Breast epithelium (tissue), 4 donors: ENCODE measurements around the gene IL1RN. TPM values are rescaled to one million over a fixed set of nuclear protein-coding genes. Genes with fewer than 3 reads are reported as not detected.

Source experiments
- DNase-seq, 2 donors: peaks; one replicate each; pipeline ENCODE4 v3.0.0-alpha.2; 2019; ENCODE audit warnings: low spot score in 2 of 2
- H3K27ac ChIP-seq, 2 donors: fragments of 200-600 bp; sonication (generic) in 1 of 2; one replicate each; pipeline ENCODE4 v1.5.1; 2016 to 2019; ENCODE audit warnings: mild to moderate bottlenecking in 1 of 2
- H3K27me3 ChIP-seq, 2 donors: fragments of 200-600 bp; sonication (generic) in 1 of 2; one replicate each; pipeline versions ENCODE4 v1.5.1 to v1.6.0; 2017 to 2019; ENCODE audit warnings: control low read depth in 1 of 2, mild to moderate bottlenecking in 1 of 2
- H3K36me3 ChIP-seq: fragments of 200-600 bp; one replicate; pipeline ENCODE4 v1.5.1; 2019
- H3K4me1 ChIP-seq, 2 donors: fragments of 200-600 bp; sonication (generic); one replicate each; pipeline ENCODE4 v1.5.1; 2016 to 2019; ENCODE audit warnings: control low read depth in 1 of 2
- H3K4me3 ChIP-seq, 3 donors: fragments of 200-600 bp; sonication (generic); 1 replicate in 2 of 3; 2 replicates in 1 of 3; pipeline ENCODE4 v1.5.1; 2016 to 2019; ENCODE audit warnings: mild to moderate bottlenecking in 3 of 3, moderate library complexity in 2 of 3
- H3K9me3 ChIP-seq, 2 donors: fragments of 200-600 bp; sonication (generic) in 1 of 2; one replicate each; pipeline ENCODE4 v1.5.1; 2016 to 2019; ENCODE audit warnings: control low read depth in 1 of 2
- POLR2A ChIP-seq: fragments of 450-650 bp; IDR thresholded peaks from one replicate; pipeline ENCODE4 v1.6.1; 2016; ENCODE audit warnings: antibody characterized with exemption, mild to moderate bottlenecking, moderate library complexity
- POLR2AphosphoS5 ChIP-seq, 3 donors: sonication (generic); formaldehyde crosslinking; IDR thresholded peaks; one replicate each; pipeline ENCODE4 v1.6.1; 2017; ENCODE audit warnings: antibody characterized with exemption in 3 of 3
- intact Hi-C: fragments of 100-400 bp; cut with DNase I; formaldehyde crosslinking; loops from one replicate; pipeline ENCODE4 v1.15.1; 2023; ENCODE audit warnings: low total_unique reads
- total RNA-seq, 3 donors: library from RNA; depleted of rRNA; stranded (reverse); fragments of >200 nt; gene quantifications; one replicate each; pipeline ENCODE4 v1.1.0, GENCODE V29; 2016
- TF ChIP-seq, protein P1 (sequence below), 3 donors: fragments of 450-650 bp; IDR thresholded peaks; one replicate each; pipeline ENCODE4 v1.5.1; 2016 to 2017; ENCODE audit warnings: antibody characterized with exemption in 3 of 3, mild to moderate bottlenecking in 3 of 3, moderate library complexity in 3 of 3

Gene IL1RN
- total RNA-seq, 3 donors from 2014 or later: 0.66 to 3.8 (median 1.6) TPM

DNA sequence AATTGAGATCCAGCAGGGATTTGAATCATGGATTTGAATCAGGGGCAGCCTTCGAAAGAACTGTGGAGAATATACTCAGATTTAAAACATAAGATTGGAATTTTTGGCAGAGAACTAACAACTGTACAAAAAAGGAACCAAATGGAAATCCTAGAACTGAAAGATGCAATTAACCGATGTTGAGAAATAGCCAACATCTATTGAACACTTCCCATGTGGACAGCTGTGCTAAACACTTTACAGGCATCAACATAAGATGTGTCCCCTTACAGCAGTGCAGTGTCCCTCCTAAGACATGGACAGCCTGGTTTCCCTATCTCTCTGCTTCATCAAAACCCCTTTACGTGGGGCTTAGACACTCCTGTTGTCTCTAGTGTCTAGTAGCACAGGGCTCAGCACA, 3.7 kb upstream of the IL1RN start:
- intact Hi-C loops: no loop called here
- H3K9me3 ChIP-seq: no peaks in the 10 kb centered on the region
- TF ChIP-seq, protein P1, sequence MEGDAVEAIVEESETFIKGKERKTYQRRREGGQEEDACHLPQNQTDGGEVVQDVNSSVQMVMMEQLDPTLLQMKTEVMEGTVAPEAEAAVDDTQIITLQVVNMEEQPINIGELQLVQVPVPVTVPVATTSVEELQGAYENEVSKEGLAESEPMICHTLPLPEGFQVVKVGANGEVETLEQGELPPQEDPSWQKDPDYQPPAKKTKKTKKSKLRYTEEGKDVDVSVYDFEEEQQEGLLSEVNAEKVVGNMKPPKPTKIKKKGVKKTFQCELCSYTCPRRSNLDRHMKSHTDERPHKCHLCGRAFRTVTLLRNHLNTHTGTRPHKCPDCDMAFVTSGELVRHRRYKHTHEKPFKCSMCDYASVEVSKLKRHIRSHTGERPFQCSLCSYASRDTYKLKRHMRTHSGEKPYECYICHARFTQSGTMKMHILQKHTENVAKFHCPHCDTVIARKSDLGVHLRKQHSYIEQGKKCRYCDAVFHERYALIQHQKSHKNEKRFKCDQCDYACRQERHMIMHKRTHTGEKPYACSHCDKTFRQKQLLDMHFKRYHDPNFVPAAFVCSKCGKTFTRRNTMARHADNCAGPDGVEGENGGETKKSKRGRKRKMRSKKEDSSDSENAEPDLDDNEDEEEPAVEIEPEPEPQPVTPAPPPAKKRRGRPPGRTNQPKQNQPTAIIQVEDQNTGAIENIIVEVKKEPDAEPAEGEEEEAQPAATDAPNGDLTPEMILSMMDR (IDR thresholded peaks at IDR 0.05): no peak
- no peak for TF ChIP-seq POLR2AphosphoS5 (IDR thresholded peaks at IDR 0.05)
- no peak for TF ChIP-seq POLR2A
- no peaks in the 10 kb centered on the region for H3K27me3 ChIP-seq
- no peaks in the 10 kb centered on the region for H3K36me3 ChIP-seq
- no peaks in the 10 kb centered on the region for H3K4me1 ChIP-seq
- DNase-seq: no peak
- no peak overlapping the region for H3K27ac ChIP-seq
- no peak overlapping the region for H3K4me3 ChIP-seq

DNA sequence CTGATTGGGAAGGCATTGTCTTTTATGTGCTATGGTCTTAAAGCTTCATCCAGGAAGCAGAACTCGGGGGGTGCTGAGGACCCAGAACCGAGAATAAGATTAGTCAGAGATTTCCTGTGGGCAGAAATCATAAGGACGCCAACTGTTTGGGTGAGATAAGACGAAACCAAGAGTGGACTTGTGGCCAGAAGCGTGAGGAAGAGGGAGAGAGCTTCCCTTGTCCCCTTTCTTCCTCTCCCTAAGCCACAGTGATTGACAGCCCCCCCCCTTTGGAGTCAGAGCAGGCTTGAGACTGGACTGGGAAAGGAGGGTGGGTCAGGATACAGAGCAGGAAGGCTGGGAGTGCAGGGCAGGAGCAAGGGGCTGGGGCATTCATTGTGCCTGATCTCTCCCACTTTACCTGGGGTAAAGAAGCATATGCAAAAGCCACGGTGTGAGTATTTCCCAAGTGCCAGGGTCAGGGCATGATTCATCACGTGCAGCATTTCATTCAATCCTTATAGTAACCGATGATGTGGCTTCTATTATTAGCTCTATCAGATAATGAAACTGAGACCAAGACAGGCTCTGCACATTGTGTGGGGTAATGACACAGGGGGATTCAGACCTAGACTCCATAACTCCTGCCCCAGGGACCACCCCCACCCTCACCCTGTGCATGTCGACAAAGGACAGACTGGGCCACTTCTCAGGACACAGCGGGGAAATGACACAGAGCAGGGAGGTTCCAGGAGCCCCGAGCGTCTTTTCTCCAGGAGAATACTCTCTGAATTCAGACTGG, 3.0 kb upstream of the IL1RN start:
- TF ChIP-seq POLR2AphosphoS5 (IDR thresholded peaks at IDR 0.05): no peak
- TF ChIP-seq, protein P1 (IDR thresholded peaks at IDR 0.05): no peak
- no peak for TF ChIP-seq POLR2A
- Histone ChIP-seq H3K36me3 (no peaks in the 10 kb centered on the region), H3K27me3 (no peaks in the 10 kb centered on the region), H3K27ac (no peak overlapping the region), H3K9me3 (no peaks in the 10 kb centered on the region), H3K4me3 (no peak overlapping the region), H3K4me1 (no peaks in the 10 kb centered on the region)
- no peak for DNase-seq
- intact Hi-C loops: no loop called here

DNA sequence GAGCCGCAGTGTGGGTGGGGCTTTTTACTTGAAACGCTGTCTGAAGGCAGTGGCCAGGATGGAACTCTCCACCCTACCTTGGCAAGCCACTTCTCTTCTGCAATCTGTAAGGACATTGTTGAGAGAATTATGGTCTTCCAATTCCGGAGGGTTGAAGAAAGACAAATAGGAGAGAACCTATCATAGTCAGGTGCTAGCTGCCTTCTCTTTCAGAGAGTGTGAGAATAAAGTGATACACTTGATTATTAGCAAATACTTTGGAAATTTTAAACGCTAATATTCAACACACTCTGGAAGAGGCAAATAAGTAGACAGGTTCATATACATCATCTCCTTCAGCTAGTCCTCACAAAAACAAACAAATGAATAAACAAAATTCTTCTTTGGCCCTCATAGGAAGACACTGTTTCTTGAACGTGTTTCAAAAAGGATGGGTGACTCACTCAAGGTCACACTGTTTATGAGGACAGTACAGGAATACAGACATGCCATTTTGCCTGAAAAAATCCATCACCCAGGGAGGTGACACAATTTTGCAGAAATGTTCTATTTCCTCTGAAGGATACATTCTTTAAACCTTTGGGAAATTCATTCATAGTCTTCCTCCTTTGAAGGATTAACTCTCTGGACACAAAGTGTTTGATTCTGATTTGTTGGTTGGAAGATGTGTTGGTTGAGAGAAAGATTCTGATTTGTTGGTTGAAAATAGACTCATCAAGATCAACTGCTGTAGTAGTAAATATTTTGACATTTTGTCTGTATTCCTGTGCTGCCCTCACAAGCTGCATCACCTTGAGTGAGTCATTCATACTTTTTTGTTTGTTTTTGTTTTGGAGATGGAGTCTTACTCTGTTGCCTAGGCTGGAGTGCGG, 2.2 kb upstream of the IL1RN start:
- intact Hi-C loops: no loop called here
- H3K27ac ChIP-seq: no peak overlapping the region
- H3K27me3 ChIP-seq: no peaks in the 10 kb centered on the region
- H3K4me1 ChIP-seq: no peaks in the 10 kb centered on the region
- no peaks in the 10 kb centered on the region for H3K36me3 ChIP-seq
- TF ChIP-seq, protein P1 (IDR thresholded peaks at IDR 0.05): no peak
- no peak for TF ChIP-seq POLR2AphosphoS5 (IDR thresholded peaks at IDR 0.05)
- no peak for TF ChIP-seq POLR2A
- H3K4me3 ChIP-seq: no peak overlapping the region
- DNase-seq: no peak
- H3K9me3 ChIP-seq: no peaks in the 10 kb centered on the region

DNA sequence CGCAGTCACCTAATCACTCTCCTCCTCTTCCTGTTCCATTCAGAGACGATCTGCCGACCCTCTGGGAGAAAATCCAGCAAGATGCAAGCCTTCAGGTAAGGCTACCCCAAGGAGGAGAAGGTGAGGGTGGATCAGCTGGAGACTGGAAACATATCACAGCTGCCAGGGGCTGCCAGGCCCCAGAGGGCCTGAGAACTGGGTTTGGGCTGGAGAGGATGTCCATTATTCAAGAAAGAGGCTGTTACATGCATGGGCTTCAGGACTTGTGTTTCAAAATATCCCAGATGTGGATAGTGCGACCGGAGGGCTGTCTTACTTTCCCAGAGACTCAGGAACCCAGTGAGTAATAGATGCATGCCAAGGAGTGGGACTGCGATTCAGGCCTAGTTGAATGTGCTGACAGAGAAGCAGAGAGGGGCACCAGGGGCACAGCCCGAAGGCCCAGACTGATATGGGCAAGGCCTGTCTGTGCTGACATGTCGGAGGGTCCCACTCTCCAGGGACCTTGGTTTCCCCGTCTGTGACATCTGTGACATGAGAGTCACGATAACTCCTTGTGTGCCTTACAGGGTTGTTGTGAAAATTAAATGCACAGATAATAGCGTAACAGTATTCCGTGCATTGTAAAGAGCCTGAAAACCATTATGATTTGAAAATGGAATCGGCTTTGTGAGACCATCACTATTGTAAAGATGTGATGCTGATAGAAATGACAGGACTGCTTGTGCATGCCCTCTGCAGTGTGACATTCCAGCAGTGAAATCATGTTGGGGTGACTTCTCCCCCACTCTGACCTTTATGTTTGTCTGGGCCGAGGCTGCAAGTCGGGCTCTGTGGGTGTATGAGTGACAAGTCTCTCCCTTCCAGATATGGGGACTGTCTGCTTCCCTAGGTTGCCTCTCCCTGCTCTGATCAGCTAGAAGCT, 510 bp downstream of the IL1RN start:
- no peaks in the 10 kb centered on the region for H3K27me3 ChIP-seq
- no peak overlapping the region for H3K27ac ChIP-seq
- H3K4me1 ChIP-seq: no peaks in the 10 kb centered on the region
- H3K9me3 ChIP-seq: no peaks in the 10 kb centered on the region
- no peak for DNase-seq
- no peaks in the 10 kb centered on the region for H3K36me3 ChIP-seq
- TF ChIP-seq POLR2A: no peak
- intact Hi-C loops: no loop called here
- no peak overlapping the region for H3K4me3 ChIP-seq

DNA sequence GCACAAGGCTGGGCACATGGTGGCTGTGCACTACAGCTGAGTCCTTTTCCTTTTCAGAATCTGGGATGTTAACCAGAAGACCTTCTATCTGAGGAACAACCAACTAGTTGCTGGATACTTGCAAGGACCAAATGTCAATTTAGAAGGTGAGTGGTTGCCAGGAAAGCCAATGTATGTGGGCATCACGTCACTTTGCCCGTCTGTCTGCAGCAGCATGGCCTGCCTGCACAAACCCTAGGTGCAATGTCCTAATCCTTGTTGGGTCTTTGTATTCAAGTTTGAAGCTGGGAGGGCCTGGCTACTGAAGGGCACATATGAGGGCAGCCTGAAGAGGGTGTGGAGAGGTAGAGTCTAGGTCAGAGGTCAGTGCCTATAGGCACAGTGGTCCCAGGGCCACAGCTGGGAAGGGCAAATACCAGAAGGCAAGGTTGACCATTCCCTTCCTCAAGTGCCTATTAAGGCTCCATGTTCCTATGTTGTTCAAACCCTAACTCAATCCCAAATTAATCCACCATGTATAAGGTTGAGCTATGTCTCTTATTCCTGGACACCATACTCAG, 2.2 kb downstream of the IL1RN start:
- Histone ChIP-seq H3K9me3 (no peaks in the 10 kb centered on the region), H3K27me3 (no peaks in the 10 kb centered on the region), H3K27ac (no peak overlapping the region), H3K4me1 (no peaks in the 10 kb centered on the region), H3K36me3 (no peaks in the 10 kb centered on the region), H3K4me3 (no peak overlapping the region)
- intact Hi-C loops: no loop called here
- no peak for TF ChIP-seq POLR2A
- no peak for TF ChIP-seq POLR2AphosphoS5 (IDR thresholded peaks at IDR 0.05)
- TF ChIP-seq, protein P1 (IDR thresholded peaks at IDR 0.05): no peak
- DNase-seq: no peak
